Measurements from ENCODE around the gene DMBX1. TPM values are rescaled to one million over a fixed set of nuclear protein-coding genes. Genes with fewer than 3 reads are reported as not detected.

Gene DMBX1
- total and polyA plus RNA-seq, 9 of the 15 experiments (the other 6 are each of a cell fraction or from before 2014, with no cell fraction given): 0.25 to 4.3 (median 1.0) TPM

GRCh38 chr1:46527474-46528296 lies 38.0 kb downstream of the DMBX1 start (continued):
- TF ChIP-seq ATF7 (IDR thresholded peaks at IDR 0.05) (peak; percentile 73), PKNOX1 (IDR thresholded peaks at IDR 0.05) (0 out of 2 replicates have a peak, but pooled peaks have one; percentile 12), PRMT5 (CRISPR knock-in tag; IDR thresholded peaks at IDR 0.05) (no peak), CREM (IDR thresholded peaks at IDR 0.05; ENCODE audit: low read depth) (peak; percentile 29), ZNF280A (IDR thresholded peaks at IDR 0.05; ENCODE audit: low read depth, partially characterized antibody) (no peak), MNT (conservative IDR thresholded peaks at IDR 0.05) (peak in 1 of 2 experiments; percentile 39; a peak in 2 of 4 replicates), CREB3L1 (IDR thresholded peaks at IDR 0.05; ENCODE audit: borderline replicate concordance, low read depth) (peak; percentile 46; the same call in 1 of the 2 replicates), KHSRP (IDR thresholded peaks at IDR 0.05) (no peak), SP1 (CRISPR knock-in tag; IDR thresholded peaks at IDR 0.05) (peak; percentile 29; the same call in 1 of the 2 replicates), ZNF277 (CRISPR knock-in tag; IDR thresholded peaks at IDR 0.05; ENCODE audit: borderline replicate concordance) (no peak), DEAF1 (CRISPR knock-in tag; IDR thresholded peaks at IDR 0.05) (peak; percentile 100), MTA3 (IDR thresholded peaks at IDR 0.05; ENCODE audit: borderline replicate concordance) (peak; percentile 59), CBX5 (IDR thresholded peaks at IDR 0.05; ENCODE audit: borderline replicate concordance, low read depth) (no peak), SMAD1 (IDR thresholded peaks at IDR 0.05; ENCODE audit: low read depth, low read length, partially characterized antibody) (no peak), XRCC4 (IDR thresholded peaks at IDR 0.05; ENCODE audit: extremely low read depth, insufficient read depth, insufficient read length) (no peak), ARNT (IDR thresholded peaks at IDR 0.05) (peak in 1 of 2 experiments; percentile 72; a peak in 1 of 4 replicates), FOXA1 (IDR thresholded peaks at IDR 0.05; ENCODE audit: borderline replicate concordance) (no peak), FOXP1 (CRISPR knock-in tag; IDR thresholded peaks at IDR 0.05) (no peak)
